Measurements from ENCODE around the gene ITPR1.

DNA sequence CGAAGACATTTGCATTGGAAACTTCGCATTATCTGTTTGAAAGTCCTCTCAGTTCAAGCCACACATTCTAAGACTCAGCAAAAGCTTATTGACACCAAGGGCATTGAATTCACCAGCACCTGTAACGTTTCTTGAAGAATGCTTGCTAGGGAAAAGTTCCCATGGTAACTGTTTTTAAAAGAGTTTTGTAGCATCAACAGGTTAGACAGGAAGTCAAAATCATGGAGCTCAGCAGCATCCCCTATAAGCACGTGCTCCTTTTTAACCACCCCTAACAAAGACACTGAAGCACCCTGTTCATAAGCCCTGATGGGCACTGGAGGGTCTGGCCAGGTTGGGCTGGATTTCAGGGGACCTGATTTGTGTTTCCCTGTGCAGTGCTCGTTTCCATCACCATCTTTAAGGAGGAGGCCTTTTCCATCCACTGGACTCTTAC is 256.4 kb downstream of the ITPR1 start:
- TF ChIP-seq, protein P1, sequence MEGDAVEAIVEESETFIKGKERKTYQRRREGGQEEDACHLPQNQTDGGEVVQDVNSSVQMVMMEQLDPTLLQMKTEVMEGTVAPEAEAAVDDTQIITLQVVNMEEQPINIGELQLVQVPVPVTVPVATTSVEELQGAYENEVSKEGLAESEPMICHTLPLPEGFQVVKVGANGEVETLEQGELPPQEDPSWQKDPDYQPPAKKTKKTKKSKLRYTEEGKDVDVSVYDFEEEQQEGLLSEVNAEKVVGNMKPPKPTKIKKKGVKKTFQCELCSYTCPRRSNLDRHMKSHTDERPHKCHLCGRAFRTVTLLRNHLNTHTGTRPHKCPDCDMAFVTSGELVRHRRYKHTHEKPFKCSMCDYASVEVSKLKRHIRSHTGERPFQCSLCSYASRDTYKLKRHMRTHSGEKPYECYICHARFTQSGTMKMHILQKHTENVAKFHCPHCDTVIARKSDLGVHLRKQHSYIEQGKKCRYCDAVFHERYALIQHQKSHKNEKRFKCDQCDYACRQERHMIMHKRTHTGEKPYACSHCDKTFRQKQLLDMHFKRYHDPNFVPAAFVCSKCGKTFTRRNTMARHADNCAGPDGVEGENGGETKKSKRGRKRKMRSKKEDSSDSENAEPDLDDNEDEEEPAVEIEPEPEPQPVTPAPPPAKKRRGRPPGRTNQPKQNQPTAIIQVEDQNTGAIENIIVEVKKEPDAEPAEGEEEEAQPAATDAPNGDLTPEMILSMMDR (conservative IDR thresholded peaks at IDR 0.05; ENCODE audit: low read depth, low read length), result no peak
- TF ChIP-seq EZH2 (IDR thresholded peaks at IDR 0.05; ENCODE audit: low read length, unreplicated experiment), result no peak
- no peak for TF ChIP-seq EZH2phosphoT487 (IDR thresholded peaks at IDR 0.05; ENCODE audit: borderline replicate concordance, low read length)
